ENCODE data around the gene TRMT112.

TRMT112 gene

GRCh38 chr11:64351136-64351631 is 33.8 kb upstream of the TRMT112 start:
- no peak for DNase-seq (ENCODE audit: low read depth, low spot score)

DNA sequence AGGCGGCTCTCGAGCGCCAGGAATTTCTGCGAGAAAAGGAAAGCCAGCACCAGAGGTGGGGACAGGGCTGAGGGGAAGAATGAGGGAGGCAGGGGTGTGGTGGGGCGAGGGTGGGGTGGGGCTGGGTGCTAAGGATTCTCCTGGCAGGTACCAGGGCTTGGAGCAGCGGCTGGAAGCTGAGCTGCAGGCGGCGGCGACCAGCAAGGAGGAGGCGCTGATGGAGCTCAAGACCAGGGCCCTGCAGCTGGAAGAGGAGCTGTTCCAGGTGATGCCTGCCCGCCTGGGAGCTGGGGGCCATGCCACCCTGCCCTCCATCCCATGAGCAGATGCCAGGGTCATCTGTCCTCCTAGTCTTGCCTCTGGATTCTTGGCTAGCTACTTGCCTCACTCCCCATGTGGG is 32.0 kb upstream of the TRMT112 start:
- DNase-seq (ENCODE audit: low read depth, low spot score): no peak

- no peak for DNase-seq (ENCODE audit: low read depth, low spot score)
Measured at GRCh38 chr11:64349025-64349387, 31.6 kb upstream of the TRMT112 start.

DNA sequence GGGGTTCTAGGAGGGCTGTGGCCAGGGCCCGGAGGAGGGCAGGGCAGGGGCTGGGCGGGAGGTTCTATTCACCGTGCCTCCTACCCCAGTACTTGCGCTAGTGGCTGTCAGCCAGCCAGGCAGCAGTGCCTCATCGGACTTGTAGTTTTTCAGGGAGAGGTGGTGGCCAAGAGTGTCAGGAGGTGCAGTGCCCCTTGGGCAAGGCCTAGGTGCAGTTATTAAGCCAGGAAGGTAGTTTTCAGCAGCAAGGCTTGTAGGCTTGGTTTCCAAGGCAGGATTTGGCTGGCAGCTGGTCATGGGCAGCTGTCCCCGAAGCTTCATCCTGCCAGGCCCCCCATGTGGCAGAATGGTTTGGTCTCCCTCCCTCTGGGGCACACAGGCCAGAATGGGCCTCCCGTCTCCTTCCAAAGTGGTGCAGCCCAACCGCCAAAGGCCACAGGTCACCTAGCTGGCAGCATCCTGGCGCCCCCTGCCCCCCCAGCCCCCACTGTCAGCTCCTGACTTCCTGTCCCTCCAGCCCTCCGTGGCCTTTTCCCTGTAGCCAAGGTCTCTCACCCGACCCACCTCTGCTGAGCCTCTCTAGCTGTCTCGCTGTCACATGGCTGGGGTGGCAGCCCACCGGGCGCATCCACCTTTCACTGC is 31.1 kb upstream of the TRMT112 start:
- DNase-seq (ENCODE audit: low read depth, low spot score): no peak

- DNase-seq (ENCODE audit: low read depth, low spot score): no peak
Measured at GRCh38 chr11:64347193-64347867, 30.0 kb upstream of the TRMT112 start.

DNA sequence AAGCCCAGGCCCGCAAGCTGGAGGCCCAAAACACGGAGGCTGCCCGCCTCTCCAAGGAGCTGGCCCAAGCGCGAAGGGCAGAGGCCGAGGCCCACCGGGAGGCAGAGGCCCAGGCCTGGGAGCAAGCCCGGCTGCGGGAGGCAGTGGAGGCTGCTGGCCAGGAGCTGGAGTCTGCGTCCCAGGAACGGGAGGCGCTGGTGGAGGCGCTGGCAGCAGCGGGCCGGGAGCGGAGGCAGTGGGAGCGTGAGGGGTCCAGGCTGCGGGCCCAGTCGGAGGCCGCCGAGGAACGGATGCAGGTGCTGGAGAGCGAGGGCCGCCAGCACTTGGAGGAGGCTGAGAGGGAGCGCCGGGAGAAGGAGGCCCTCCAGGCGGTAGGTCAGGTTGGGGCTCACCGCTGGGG is 27.4 kb upstream of the TRMT112 start:
- DNase-seq (ENCODE audit: low read depth, low spot score): no peak

DNA sequence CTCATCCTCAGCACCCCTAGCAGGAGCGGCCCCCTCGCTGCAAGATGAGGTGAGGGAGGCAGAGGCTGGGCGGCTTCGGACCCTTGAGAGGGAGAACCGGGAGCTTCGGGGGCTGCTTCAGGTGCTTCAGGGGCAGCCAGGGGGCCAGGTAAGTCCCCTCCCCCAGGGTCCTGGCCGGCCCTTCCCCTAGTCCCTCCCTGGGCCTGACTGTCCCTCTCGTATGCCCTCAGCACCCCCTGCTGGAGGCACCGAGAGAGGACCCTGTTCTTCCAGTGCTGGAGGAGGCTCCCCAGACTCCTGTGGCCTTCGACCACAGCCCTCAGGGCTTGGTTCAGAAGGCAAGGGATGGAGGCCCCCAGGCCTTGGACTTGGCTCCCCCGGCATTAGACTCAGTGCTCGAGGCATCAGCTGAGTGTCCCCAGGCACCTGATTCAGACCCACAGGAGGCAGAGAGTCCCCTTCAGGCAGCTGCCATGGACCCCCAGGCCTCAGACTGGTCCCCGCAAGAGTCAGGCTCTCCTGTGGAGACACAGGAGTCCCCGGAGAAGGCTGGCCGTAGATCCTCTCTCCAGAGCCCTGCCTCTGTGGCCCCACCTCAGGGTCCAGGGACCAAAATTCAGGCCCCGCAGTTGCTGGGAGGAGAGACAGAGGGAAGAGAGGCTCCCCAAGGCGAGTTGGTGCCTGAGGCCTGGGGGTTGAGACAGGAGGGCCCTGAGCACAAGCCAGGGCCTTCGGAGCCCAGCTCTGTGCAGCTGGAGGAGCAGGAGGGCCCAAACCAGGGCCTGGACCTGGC is 26.6 kb upstream of the TRMT112 start:
- no peak for DNase-seq (ENCODE audit: low read depth, low spot score)

- no peak for DNase-seq (ENCODE audit: low read depth, low spot score)
Measured at GRCh38 chr11:64342869-64343745, 25.7 kb upstream of the TRMT112 start.

DNA sequence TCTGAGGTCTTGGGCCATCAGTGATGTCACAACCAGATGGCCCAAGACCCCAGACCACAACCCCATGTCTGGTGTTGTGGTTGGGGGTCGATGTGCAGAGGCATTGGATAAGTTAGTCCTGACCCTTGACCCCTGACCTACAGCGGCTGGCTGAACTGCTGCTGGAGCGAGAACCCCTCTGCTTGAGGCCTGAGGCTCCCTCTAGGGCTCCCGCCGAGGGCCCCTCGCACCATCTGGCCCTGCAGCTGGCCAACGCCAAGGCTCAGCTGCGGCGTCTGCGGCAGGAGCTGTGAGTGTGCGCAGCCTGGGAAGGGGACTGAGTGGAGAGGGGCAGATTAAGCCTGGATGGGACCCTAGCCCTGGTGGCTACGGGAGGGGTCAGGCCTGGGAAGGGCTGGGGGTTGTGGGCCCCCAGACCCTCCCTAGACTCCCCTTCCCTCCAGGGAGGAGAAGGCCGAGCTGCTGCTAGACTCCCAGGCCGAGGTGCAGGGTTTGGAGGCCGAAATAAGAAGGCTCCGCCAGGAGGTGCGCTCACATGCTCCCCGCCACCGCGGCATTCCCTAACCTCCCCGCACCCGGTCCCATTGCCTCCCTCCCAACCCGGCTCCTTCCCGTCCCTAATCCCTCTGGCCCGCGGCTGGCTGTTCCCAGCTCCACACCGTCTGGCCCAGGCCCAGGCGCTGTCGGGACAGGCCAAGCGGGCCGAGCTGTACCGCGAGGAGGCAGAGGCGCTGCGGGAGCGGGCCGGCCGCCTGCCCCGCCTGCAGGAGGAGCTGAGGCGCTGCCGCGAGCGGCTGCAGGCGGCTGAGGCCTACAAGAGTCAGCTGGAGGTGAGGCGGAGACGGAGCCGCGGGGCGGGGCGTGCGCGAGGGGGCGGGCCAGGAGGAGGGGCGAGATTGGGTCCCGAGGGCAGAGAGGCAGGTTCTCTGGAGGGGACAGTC is 24.8 kb upstream of the TRMT112 start:
- DNase-seq (ENCODE audit: low read depth, low spot score): peak; percentile 66

- no peak for DNase-seq (ENCODE audit: low read depth, low spot score)
Measured at GRCh38 chr11:64341429-64341828, 24.1 kb upstream of the TRMT112 start.

DNA sequence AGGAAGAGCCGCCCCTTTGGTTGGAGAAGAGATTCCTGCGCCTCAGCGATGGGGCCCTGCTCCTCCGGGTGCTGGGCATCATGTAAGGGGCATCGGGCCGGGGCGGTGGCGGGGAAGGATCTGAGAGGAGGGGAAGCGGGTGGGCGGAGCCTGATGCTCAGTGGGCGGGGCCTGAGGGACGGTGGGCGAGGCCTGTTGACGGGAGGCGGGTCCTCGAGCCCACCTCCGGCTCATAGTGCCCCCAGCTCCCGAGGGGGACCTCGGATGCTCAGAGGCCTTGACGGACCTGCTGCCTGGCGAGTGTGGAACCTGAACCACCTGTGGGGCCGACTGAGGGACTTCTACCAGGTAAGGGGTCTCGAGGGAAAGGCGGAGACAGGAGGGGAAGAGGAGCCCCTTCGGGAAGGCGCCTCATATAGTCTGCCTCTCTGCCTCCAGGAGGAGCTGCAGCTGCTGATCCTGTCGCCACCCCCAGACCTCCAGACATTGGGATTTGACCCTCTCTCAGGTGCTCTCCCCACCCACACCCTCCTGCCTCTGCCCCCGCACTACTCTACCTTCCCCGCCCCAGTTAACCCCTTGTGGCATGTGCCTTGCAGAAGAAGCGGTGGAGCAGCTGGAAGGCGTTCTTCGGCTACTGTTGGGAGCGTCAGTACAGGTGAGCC is 23.4 kb upstream of the TRMT112 start:
- peak; percentile 56 for DNase-seq (ENCODE audit: low read depth, low spot score)

- DNase-seq (ENCODE audit: low read depth, low spot score): peak; percentile 70
Measured at GRCh38 chr11:64339754-64340408, 22.5 kb upstream of the TRMT112 start, which contains the start of gene CCDC88B. Gene CCDC88B, plus strand, starts transcription at chr11:64340204. Its CDS starts 63 bp downstream, at chr11:64340267.

GRCh38 chr11:64339286-64339685 is 21.9 kb upstream of the TRMT112 start:
- no peak for DNase-seq (ENCODE audit: low read depth, low spot score)

DNA sequence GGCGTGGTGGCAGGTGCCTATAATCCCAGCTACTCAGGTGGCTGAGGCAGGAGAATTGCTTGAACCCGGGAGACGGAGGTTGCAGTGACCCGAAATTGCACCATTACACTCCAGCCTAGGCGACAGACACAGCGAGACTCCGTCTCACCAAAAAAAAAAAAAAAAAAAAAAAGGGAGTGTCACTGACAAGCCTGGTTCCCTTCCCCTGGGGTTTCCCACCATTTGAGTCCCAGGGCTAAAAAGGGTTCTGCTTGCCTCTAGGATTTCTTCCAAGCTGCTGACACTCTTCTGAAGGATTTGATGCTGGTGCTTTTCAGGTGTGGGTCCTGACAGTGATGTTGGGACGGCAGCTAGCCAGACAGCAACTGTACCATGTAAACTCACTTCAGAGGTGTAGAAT is 21.4 kb upstream of the TRMT112 start:
- DNase-seq (ENCODE audit: low read depth, low spot score): no peak

- DNase-seq (ENCODE audit: low read depth, low spot score): no peak
Measured at GRCh38 chr11:64337538-64338249, 20.3 kb upstream of the TRMT112 start.

GRCh38 chr11:64334764-64335735 is 17.7 kb upstream of the TRMT112 start:
- DNase-seq (ENCODE audit: low read depth, low spot score): no peak

DNA sequence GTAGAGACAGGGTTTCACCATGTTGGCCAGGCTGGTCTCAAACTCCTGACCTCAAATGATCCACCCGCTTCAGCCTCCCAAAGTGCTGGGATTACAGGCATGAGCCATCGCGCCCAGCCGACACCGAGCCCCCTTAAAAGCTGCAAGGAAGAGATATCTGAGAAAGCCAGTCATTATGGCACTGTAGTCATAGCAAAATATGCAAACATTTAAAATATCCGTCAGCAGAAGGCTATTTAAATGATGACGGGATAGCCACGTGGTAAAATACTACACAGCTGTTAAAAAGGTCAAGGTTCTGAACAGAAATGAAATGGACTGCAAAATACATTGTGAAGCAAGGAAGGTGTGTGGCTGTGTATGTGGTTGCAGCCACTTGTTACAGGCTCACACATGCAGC is 16.2 kb upstream of the TRMT112 start:
- no peak for DNase-seq (ENCODE audit: low read depth, low spot score)
